ENCODE results near the gene REM2.

Gene REM2

DNA sequence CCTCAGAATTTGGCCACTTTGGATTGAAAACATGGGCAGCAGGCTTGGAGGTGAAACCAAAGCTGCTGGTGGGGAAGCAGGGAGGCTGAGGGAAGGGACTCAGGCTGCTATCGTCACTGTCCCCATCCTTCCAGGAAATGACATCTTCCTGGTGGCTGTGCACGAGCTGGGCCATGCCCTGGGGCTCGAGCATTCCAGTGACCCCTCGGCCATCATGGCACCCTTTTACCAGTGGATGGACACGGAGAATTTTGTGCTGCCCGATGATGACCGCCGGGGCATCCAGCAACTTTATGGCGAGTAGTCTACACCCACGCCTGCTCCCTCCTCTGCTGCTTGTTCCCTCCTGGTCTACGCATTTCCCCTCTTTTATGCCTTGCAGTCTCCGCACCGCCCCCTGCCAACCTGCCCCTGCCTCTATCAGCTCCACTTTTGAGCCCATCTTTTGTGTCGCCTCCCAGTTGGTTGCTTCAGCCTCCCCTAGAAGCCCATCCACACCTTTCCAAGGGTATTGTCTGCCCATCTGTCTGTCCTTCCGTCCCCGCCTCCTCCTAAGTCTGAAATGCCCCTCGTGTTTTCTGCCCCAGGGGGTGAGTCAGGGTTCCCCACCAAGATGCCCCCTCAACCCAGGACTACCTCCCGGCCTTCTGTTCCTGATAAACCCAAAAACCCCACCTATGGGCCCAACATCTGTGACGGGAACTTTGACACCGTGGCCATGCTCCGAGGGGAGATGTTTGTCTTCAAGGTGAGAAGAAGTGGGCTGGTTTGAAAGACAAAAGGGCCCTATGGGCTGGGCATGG, 39.7 kb upstream of the REM2 start:
- 94% methylated on average over 20 of the region's 21 CpGs for WGBS
- peak overlapping the region in 1 of 2 experiments; percentile 39 for H3K4me3 ChIP-seq (ENCODE audit: insufficient read depth in 1 of 2, low read depth in 1 of 2, low read length in 2 of 2)
- H3K4ac ChIP-seq (ENCODE audit: low read depth in 1 of 2, low read length in 2 of 2) = no peak overlapping the region
- no peak overlapping the region for H3K27ac ChIP-seq (ENCODE audit: low read length, poor library complexity, severe bottlenecking)
- no peak overlapping the region for H3K4me2 ChIP-seq (ENCODE audit: low read length, poor library complexity, severe bottlenecking)
- H2BK12ac ChIP-seq (ENCODE audit: low read length in 2 of 2) = no peak overlapping the region
- no peak overlapping the region for H2BK15ac ChIP-seq (ENCODE audit: low read depth, poor library complexity, severe bottlenecking)
- H3K9me3 ChIP-seq (ENCODE audit: control insufficient read depth, low read length) = no peaks in the 10 kb centered on the region
- H4K91ac ChIP-seq (ENCODE audit: low read length) = no peak overlapping the region
- H4K8ac ChIP-seq (ENCODE audit: low read length) = no peak overlapping the region
- H2AFZ ChIP-seq (ENCODE audit: low read depth, low read length) = no peak overlapping the region
- H3K27me3 ChIP-seq (ENCODE audit: control insufficient read depth in 1 of 2, insufficient read depth in 1 of 2, low read length in 2 of 2) = no peaks in the 10 kb centered on the region
- no peak overlapping the region for H2BK5ac ChIP-seq (ENCODE audit: low read depth, low read length, poor library complexity, severe bottlenecking)
- peaks cover 78 to 84% of the 10 kb centered on the region in 2 experiments for H3K36me3 ChIP-seq (ENCODE audit: control insufficient read depth in 1 of 2, insufficient read depth in 2 of 2, low read depth in 1 of 2, low read length in 2 of 2)
- DNase-seq = no peak
- no peak overlapping the region for H3K14ac ChIP-seq (ENCODE audit: low read length in 2 of 2)
- no peak overlapping the region for H2BK120ac ChIP-seq (ENCODE audit: low read depth, low read length)
- peaks cover 42% of the 10 kb centered on the region for H3K4me1 ChIP-seq (ENCODE audit: control insufficient read depth, insufficient read depth, low read depth, low read length)
- H3K79me1 ChIP-seq (replicated peaks; ENCODE audit: low read length, poor library complexity, severe bottlenecking) = peaks cover 28% of the 10 kb centered on the region
- peak overlapping the region; percentile 100 for H3K9ac ChIP-seq (ENCODE audit: low read length)
- no peak overlapping the region for H3K23ac ChIP-seq (ENCODE audit: low read length in 2 of 2)
- no peak overlapping the region for H2AK5ac ChIP-seq (ENCODE audit: low read length, severe bottlenecking)
- no peak overlapping the region for H3K18ac ChIP-seq (ENCODE audit: low read depth in 1 of 2, low read length in 2 of 2)

DNA sequence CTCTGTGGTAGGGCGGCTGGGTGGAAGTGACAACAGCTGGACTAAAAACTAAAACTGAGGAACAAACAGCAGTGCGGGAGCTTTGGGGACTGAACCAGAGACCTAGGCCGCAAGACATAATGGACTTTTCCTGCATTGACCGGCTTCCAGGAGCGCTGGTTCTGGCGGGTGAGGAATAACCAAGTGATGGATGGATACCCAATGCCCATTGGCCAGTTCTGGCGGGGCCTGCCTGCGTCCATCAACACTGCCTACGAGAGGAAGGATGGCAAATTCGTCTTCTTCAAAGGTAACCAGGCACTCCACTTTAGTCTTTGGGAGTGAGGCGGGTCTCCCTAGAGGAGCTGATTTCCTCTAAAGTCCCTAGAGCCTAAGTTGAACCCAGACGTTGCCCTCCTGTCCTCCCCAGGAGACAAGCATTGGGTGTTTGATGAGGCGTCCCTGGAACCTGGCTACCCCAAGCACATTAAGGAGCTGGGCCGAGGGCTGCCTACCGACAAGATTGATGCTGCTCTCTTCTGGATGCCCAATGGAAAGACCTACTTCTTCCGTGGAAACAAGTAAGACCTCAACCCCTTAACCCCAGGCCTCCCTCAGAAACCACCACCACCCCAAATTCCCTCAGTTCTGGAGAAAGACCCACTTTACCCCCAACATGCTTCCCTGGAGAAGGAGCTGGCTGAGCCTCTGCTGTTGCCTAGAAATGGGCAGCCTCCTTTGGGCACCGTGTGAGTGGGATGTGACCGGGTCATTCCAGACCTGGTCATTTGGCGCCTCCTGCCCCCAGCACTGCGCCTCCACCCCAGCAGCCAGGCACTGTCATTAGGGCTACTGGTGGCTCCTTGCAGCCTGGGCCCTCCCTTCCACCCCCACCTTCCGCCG, 38.6 kb upstream of the REM2 start:
- Histone ChIP-seq H3K79me1 (replicated peaks; ENCODE audit: low read length, poor library complexity, severe bottlenecking) (peaks cover 28% of the 10 kb centered on the region), H3K18ac (ENCODE audit: low read depth in 1 of 2, low read length in 2 of 2) (no peak overlapping the region), H3K4me2 (ENCODE audit: low read length, poor library complexity, severe bottlenecking) (no peak overlapping the region), H3K4me1 (ENCODE audit: control insufficient read depth, insufficient read depth, low read depth, low read length) (peaks cover 43% of the 10 kb centered on the region), H2BK120ac (ENCODE audit: low read depth, low read length) (no peak overlapping the region), H3K9ac (ENCODE audit: low read length) (peak overlapping the region; percentile 100), H4K91ac (ENCODE audit: low read length) (no peak overlapping the region), H3K27ac (ENCODE audit: low read length, poor library complexity, severe bottlenecking) (no peak overlapping the region), H3K4ac (ENCODE audit: low read depth in 1 of 2, low read length in 2 of 2) (no peak overlapping the region), H2AK5ac (ENCODE audit: low read length, severe bottlenecking) (no peak overlapping the region), H2BK15ac (ENCODE audit: low read depth, poor library complexity, severe bottlenecking) (no peak overlapping the region), H3K4me3 (ENCODE audit: insufficient read depth in 1 of 2, low read depth in 1 of 2, low read length in 2 of 2) (no peak overlapping the region), H2AFZ (ENCODE audit: low read depth, low read length) (no peak overlapping the region), H2BK5ac (ENCODE audit: low read depth, low read length, poor library complexity, severe bottlenecking) (no peak overlapping the region), H2BK12ac (ENCODE audit: low read length in 2 of 2) (no peak overlapping the region), H3K23ac (ENCODE audit: low read length in 2 of 2) (no peak overlapping the region), H3K27me3 (ENCODE audit: control insufficient read depth in 1 of 2, insufficient read depth in 1 of 2, low read length in 2 of 2) (no peaks in the 10 kb centered on the region), H3K9me3 (ENCODE audit: control insufficient read depth, low read length) (no peaks in the 10 kb centered on the region), H3K14ac (ENCODE audit: low read length in 2 of 2) (no peak overlapping the region), H3K36me3 (ENCODE audit: control insufficient read depth in 1 of 2, insufficient read depth in 2 of 2, low read depth in 1 of 2, low read length in 2 of 2) (peaks cover 78% of the 10 kb centered on the region in 2 experiments), H4K8ac (ENCODE audit: low read length) (no peak overlapping the region)
- no peak for DNase-seq
- 94% methylated on average over 22 of the region's 22 CpGs for whole genome bisulfite sequencing

DNA sequence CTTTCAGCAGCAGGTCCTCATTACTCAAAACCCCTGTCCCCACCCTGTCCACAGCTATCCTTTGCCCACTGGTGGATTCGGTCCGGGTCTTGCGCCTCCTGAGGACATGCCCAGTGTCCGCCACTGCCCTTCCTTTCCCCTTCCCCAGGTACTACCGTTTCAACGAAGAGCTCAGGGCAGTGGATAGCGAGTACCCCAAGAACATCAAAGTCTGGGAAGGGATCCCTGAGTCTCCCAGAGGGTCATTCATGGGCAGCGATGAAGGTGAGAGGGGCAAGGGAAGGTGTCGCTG, 38.0 kb upstream of the REM2 start:
- Histone ChIP-seq H2BK15ac (ENCODE audit: low read depth, poor library complexity, severe bottlenecking) (no peak overlapping the region), H3K9ac (ENCODE audit: low read length) (peak overlapping the region; percentile 100), H2AK5ac (ENCODE audit: low read length, severe bottlenecking) (no peak overlapping the region), H3K4me3 (ENCODE audit: insufficient read depth in 1 of 2, low read depth in 1 of 2, low read length in 2 of 2) (no peak overlapping the region), H2BK120ac (ENCODE audit: low read depth, low read length) (no peak overlapping the region), H3K27ac (ENCODE audit: low read length, poor library complexity, severe bottlenecking) (no peak overlapping the region), H2AFZ (ENCODE audit: low read depth, low read length) (no peak overlapping the region), H2BK12ac (ENCODE audit: low read length in 2 of 2) (no peak overlapping the region), H3K79me1 (replicated peaks; ENCODE audit: low read length, poor library complexity, severe bottlenecking) (peaks cover 28% of the 10 kb centered on the region), H3K4me2 (ENCODE audit: low read length, poor library complexity, severe bottlenecking) (no peak overlapping the region), H4K91ac (ENCODE audit: low read length) (no peak overlapping the region), H3K9me3 (ENCODE audit: control insufficient read depth, low read length) (no peaks in the 10 kb centered on the region), H3K27me3 (ENCODE audit: control insufficient read depth in 1 of 2, insufficient read depth in 1 of 2, low read length in 2 of 2) (no peaks in the 10 kb centered on the region), H3K23ac (ENCODE audit: low read length in 2 of 2) (no peak overlapping the region), H3K14ac (ENCODE audit: low read length in 2 of 2) (no peak overlapping the region), H3K4me1 (ENCODE audit: control insufficient read depth, insufficient read depth, low read depth, low read length) (peaks cover 43% of the 10 kb centered on the region), H2BK5ac (ENCODE audit: low read depth, low read length, poor library complexity, severe bottlenecking) (no peak overlapping the region), H4K8ac (ENCODE audit: low read length) (no peak overlapping the region), H3K4ac (ENCODE audit: low read depth in 1 of 2, low read length in 2 of 2) (no peak overlapping the region), H3K18ac (ENCODE audit: low read depth in 1 of 2, low read length in 2 of 2) (no peak overlapping the region), H3K36me3 (ENCODE audit: control insufficient read depth in 1 of 2, insufficient read depth in 2 of 2, low read depth in 1 of 2, low read length in 2 of 2) (peaks cover 72 to 76% of the 10 kb centered on the region in 2 experiments)
- WGBS = 98% methylated on average over 8 of the region's 9 CpGs
- DNase-seq = no peak
